DMS53 treated with DMSO at 0.1 percent for 48 hours (cell line): ENCODE results near the gene DNASE1L2.

Experiments used
- DNase-seq: peaks from one replicate; lab custom pipeline; 2025; ENCODE audit not compliant: unreplicated experiment; lab: John Stamatoyannopoulos, UW

DNASE1L2 gene

GRCh38 chr16:2284001-2284770, 47.9 kb downstream of the DNASE1L2 start:
- no peak for DNase-seq

DNA sequence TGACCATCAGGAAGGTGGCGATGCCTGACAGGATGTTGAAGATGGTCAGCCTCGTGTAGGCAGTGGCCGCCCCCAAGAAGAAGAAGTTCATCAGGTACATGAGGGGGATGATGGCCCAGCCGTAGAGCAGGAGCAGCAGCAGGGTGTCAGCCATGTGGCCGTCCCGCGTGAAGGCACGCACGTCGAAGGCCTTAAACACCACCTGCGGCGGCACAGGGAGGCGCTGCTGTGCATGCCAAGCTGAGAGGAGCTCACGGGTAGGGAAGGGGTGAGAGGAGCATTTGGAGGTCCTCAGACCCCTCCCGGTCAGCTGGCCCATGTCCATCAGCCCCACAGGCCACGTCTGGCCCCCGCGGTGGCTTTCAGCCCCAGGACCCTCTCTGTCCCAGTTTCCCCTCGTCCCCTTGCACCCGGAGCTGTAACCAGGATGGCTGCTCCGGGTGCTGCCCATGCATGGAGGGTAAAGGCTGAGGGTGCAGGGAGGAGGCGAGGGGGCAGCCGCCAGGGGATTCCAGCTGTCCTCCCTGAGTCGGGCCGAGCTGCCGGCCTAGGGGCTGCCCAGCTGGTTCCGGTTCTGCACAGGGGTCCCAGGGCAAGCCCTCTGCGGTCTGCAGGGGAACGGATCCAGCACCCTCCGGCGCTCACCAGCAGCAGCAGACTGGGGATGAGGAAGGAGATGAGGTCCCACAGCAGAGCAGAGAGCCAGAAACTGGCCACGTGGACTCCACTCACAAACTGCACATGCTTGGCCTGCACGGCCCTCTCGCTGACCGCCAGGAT, 48.7 kb downstream of the DNASE1L2 start:
- DNase-seq: no peak

DNA sequence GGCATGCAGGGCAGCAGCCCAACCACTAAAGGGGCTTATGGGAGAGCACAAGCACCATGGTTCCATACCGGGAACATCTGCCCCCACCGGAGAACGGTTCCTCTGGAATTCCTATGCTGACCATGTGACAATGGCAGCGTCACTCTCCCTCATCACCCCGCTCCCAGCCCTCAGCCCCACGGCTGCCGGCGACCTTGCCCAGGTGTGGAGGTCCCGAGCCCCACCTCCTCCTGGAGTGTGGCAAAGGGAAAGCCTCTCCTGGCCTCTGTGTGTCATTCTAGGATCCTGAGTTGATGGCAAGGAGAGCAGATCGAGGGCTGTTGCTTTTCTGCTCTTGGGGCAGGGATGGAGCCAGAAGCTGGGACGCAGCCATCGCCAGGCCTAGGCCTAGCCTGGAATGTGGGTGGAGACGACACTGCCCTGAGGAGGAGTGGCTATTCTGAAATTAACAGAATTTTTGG, 49.5 kb downstream of the DNASE1L2 start:
- no peak for DNase-seq

GRCh38 chr16:2286550-2286949, 50.3 kb downstream of the DNASE1L2 start:
- DNase-seq: no peak

DNA sequence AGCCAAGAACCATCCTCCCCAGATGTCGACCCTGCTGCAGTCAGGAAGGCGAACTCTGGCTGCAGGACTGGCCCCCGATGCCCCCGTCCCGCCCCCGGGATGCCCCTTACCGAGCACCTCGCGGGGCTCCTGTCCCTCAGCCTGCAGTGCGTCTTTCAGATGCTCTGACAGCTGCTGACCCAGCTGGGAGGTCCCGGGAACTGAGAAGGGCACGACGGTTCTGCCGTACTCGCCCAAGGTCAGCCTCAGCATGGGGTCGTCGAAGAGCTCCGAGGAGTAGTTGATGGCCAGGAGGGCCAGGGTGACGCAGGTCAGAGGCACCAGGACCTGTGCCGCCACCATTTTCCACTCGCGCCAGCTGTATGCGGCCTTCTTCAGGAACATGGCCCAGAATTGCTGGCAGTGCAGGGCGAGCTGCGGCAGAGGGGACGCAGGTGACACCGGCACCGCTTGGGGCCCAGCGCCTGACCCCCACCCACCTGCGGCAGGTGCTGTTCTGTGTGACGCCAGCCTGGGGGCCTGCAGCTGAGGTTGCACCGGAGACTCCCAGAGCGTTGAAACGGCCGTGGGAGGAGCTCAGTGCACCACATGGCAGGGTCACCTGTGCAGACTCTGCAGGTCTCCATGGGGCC, 51.8 kb downstream of the DNASE1L2 start:
- DNase-seq: no peak
